Prostate gland (tissue), 2 donors: ENCODE measurements around the gene CUX1.

Experiments used
- POLR2A ChIP-seq: fragments of 450-650 bp; IDR thresholded peaks from one replicate; pipeline ENCODE4 v1.6.1; 2016; ENCODE audit warnings: antibody characterized with exemption, mild to moderate bottlenecking
- TF ChIP-seq, protein P1 (sequence below), 4 experiments: fragments of 200-600 bp in 2 of 4; fragments of 450-650 bp in 2 of 4; sonication (generic) in 2 of 4; IDR thresholded peaks; 1 replicate in 3 of 4; 2 replicates in 1 of 4; pipeline ENCODE4 v1.5.1; 2016 to 2019; ENCODE audit warnings: antibody characterized with exemption in 4 of 4, mild to moderate bottlenecking in 2 of 4, moderate library complexity in 2 of 4

DNA sequence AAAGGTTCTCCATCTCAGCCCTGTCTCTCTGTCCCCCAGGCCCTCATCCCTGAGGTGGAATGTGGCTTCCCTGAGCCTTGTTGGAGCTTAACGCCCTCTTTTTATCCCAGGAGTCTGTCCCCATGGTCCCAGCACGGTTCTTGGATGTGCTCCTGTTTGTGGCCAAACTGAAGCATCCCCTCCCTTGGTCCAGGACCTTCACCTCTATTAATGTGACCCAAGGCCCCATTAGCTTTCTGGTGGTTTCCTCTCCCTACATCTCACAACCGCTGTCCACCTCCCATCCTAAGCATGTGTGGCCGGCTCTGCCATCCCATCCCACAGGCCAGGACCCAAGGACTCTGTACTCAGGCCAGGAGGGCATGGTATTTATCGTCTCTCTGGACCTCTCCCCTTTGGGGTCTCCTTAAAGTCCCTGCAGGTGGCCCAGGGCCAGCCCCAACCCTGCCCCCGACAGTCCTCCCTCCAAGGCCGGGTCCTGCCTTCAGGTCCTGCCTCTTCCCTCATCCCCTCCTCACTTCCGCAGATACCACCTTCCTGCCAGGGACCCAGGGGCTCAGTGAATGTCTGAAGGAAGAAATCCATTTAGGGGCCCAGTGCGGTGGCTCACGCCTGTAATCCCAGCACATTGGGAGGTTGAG lies 453.9 kb downstream of the CUX1 start:
- TF ChIP-seq, protein P1, sequence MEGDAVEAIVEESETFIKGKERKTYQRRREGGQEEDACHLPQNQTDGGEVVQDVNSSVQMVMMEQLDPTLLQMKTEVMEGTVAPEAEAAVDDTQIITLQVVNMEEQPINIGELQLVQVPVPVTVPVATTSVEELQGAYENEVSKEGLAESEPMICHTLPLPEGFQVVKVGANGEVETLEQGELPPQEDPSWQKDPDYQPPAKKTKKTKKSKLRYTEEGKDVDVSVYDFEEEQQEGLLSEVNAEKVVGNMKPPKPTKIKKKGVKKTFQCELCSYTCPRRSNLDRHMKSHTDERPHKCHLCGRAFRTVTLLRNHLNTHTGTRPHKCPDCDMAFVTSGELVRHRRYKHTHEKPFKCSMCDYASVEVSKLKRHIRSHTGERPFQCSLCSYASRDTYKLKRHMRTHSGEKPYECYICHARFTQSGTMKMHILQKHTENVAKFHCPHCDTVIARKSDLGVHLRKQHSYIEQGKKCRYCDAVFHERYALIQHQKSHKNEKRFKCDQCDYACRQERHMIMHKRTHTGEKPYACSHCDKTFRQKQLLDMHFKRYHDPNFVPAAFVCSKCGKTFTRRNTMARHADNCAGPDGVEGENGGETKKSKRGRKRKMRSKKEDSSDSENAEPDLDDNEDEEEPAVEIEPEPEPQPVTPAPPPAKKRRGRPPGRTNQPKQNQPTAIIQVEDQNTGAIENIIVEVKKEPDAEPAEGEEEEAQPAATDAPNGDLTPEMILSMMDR (IDR thresholded peaks at IDR 0.05): no peak
- TF ChIP-seq POLR2A: no peak
